ENCODE measurements around the gene MUCL3. TPM values are rescaled to one million over a fixed set of nuclear protein-coding genes. Genes with fewer than 3 reads are reported as not detected.
"Not testable (repeated sequence)": the region's sequence is repeated elsewhere in the genome, so short reads cannot be mapped to it uniquely, and the experiment has no call there.

The MUCL3 gene
- polyA plus RNA-seq, 3 donors: not detected

DNA sequence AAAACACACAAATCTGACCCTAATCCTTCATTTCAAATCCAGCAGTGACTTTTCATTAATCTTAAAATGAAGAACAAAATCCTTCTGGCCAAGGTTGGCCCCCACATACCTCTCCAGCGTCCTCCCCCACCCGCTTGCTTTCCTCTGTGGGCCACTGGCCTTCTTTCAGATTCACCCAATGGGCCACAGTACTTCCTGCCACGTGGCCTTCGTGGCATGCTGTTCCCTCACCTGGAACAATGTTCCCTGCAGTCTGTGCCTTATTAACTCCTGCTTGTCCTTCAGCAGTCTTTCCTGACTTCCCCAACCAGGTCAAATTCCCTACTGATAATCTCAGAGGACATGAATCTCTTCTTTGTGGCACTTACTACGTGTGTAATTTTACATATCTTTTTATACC is 38.1 kb upstream of the MUCL3 start:
- Mint-ChIP-seq H3K4me1 (peaks cover 5% of the 10 kb centered on the region), H3K9me3 (no peaks in the 10 kb centered on the region), H3K27ac (peak overlapping the region in 1 of 7 donors; percentile 4), H3K4me3 (no peak overlapping the region), H3K27me3 (ENCODE audit: low read depth in 3 of 3) (peaks cover 0 to 5% (median 2%) of the 10 kb centered on the region in 3 donors), H3K36me3 (peaks cover 0 to 2% of the 10 kb centered on the region in 2 donors)
- intact Hi-C loops (cut with micrococcal nuclease): no loop called here
- H3K36me3 ChIP-seq (replicated peaks in 1 of 2; ENCODE audit: control insufficient read depth in 1 of 2, insufficient read depth in 2 of 2, low read length in 2 of 2): no peaks in the 10 kb centered on the region
- no peaks in the 10 kb centered on the region for H3K9me3 ChIP-seq (replicated peaks in 1 of 2; ENCODE audit: control insufficient read depth in 1 of 2, insufficient read depth in 1 of 2, low read length in 2 of 2)
- H3K4me3 ChIP-seq (replicated peaks in 1 of 3; ENCODE audit: low read depth in 2 of 3, low read length in 3 of 3): no peak overlapping the region
- no peaks in the 10 kb centered on the region for H4K20me1 ChIP-seq (ENCODE audit: insufficient read depth, low read length)
- H3K27ac ChIP-seq (ENCODE audit: low read depth in 1 of 2, low read length in 2 of 2): no peak overlapping the region
- peaks cover 5% of the 10 kb centered on the region in 2 donors for H3K4me1 ChIP-seq (ENCODE audit: control insufficient read depth in 1 of 2, insufficient read depth in 2 of 2, low read length in 2 of 2)
- H3K4me2 ChIP-seq (replicated peaks; ENCODE audit: extremely low read depth, low read length, poor library complexity, severe bottlenecking): no peak overlapping the region
- no peaks in the 10 kb centered on the region for H3K27me3 ChIP-seq (ENCODE audit: control insufficient read depth in 2 of 2, insufficient read depth in 2 of 2, low read length in 2 of 2)
- 49% methylated on average over 4 of the region's 5 CpGs for WGBS (ENCODE audit: insufficient coverage)
- H3K9ac ChIP-seq (ENCODE audit: insufficient read depth, low read length, poor library complexity, severe bottlenecking): no peak overlapping the region
- H2AFZ ChIP-seq (ENCODE audit: insufficient read depth, low read depth, low read length, poor library complexity, severe bottlenecking): no peak overlapping the region
- TF ChIP-seq, protein P1, sequence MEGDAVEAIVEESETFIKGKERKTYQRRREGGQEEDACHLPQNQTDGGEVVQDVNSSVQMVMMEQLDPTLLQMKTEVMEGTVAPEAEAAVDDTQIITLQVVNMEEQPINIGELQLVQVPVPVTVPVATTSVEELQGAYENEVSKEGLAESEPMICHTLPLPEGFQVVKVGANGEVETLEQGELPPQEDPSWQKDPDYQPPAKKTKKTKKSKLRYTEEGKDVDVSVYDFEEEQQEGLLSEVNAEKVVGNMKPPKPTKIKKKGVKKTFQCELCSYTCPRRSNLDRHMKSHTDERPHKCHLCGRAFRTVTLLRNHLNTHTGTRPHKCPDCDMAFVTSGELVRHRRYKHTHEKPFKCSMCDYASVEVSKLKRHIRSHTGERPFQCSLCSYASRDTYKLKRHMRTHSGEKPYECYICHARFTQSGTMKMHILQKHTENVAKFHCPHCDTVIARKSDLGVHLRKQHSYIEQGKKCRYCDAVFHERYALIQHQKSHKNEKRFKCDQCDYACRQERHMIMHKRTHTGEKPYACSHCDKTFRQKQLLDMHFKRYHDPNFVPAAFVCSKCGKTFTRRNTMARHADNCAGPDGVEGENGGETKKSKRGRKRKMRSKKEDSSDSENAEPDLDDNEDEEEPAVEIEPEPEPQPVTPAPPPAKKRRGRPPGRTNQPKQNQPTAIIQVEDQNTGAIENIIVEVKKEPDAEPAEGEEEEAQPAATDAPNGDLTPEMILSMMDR (IDR thresholded peaks at IDR 0.05): no peak
- no peaks in the 10 kb centered on the region for H3K79me2 ChIP-seq (ENCODE audit: insufficient read depth, low read length)
- DNase-seq: no peak

DNA sequence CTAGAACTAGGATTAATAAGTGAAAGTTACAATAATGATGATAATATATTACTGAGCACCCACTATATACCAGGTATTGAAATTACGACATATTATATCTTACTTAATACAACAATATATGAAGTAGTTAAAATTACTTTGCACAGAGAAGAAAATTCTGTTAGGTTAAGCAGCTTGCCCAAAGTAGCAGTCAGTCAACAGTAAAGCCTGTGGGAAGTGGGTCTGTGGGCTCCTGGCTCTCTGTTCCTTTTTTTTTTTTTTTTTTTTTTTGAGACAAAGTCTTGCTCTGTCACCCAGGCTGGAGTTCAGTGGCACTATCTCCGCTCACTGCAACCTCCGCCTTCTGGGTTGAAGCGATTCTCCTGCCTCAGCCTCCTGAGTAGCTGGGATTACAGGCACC is 37.5 kb upstream of the MUCL3 start:
- Mint-ChIP-seq H3K9me3 (no peaks in the 10 kb centered on the region), H3K36me3 (peaks cover 0 to 2% of the 10 kb centered on the region in 2 donors), H3K27ac (no peak overlapping the region), H3K27me3 (ENCODE audit: low read depth in 3 of 3) (peaks cover 0 to 3% (median 2%) of the 10 kb centered on the region in 3 donors), H3K4me1 (peaks cover 8% of the 10 kb centered on the region), H3K4me3 (no peak overlapping the region)
- H3K79me2 ChIP-seq (ENCODE audit: insufficient read depth, low read length): peaks cover 2% of the 10 kb centered on the region
- H3K4me3 ChIP-seq (replicated peaks in 1 of 3; ENCODE audit: low read depth in 2 of 3, low read length in 3 of 3): no peak overlapping the region
- no peaks in the 10 kb centered on the region for H3K27me3 ChIP-seq (ENCODE audit: control insufficient read depth in 2 of 2, insufficient read depth in 2 of 2, low read length in 2 of 2)
- H3K4me2 ChIP-seq (replicated peaks; ENCODE audit: extremely low read depth, low read length, poor library complexity, severe bottlenecking): no peak overlapping the region
- peaks cover 6 to 7% of the 10 kb centered on the region in 2 donors for H3K4me1 ChIP-seq (ENCODE audit: control insufficient read depth in 1 of 2, insufficient read depth in 2 of 2, low read length in 2 of 2)
- intact Hi-C loops (cut with micrococcal nuclease): no loop called here
- no peaks in the 10 kb centered on the region for H3K36me3 ChIP-seq (replicated peaks in 1 of 2; ENCODE audit: control insufficient read depth in 1 of 2, insufficient read depth in 2 of 2, low read length in 2 of 2)
- no peaks in the 10 kb centered on the region for H4K20me1 ChIP-seq (ENCODE audit: insufficient read depth, low read length)
- no CpG with 5 or more reads among the region's 4 CpGs for WGBS (ENCODE audit: insufficient coverage)
- H2AFZ ChIP-seq (ENCODE audit: insufficient read depth, low read depth, low read length, poor library complexity, severe bottlenecking): no peak overlapping the region
- H3K27ac ChIP-seq (ENCODE audit: low read depth in 1 of 2, low read length in 2 of 2): no peak overlapping the region
- TF ChIP-seq, protein P1 (IDR thresholded peaks at IDR 0.05): no peak
- H3K9ac ChIP-seq (ENCODE audit: insufficient read depth, low read length, poor library complexity, severe bottlenecking): no peak overlapping the region
- DNase-seq: no peak
- H3K9me3 ChIP-seq (replicated peaks in 1 of 2; ENCODE audit: control insufficient read depth in 1 of 2, insufficient read depth in 1 of 2, low read length in 2 of 2): no peaks in the 10 kb centered on the region

DNA sequence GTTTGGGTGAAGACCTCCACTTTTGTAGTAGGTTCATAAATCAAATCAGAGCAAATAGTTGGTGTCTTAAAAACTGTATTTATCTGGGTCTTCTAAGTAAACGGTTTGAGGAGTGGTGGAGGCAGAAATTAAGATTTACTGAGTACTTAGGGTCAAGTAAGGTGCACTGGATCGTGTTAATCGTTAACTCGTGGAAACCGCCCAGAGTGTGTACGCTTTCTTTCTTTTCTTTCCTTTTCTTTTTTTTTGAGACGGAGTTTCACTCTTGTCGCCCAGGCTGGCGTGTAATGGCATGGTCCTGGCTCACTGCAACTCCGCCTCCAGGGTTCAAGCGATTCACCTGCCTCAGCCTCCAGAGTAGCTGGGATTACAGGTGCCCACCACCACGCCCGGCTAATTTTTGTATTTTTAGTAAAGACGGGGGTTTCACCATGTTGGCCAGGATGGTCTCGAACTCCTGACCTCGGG is 33.4 kb upstream of the MUCL3 start:
- H3K9ac ChIP-seq (ENCODE audit: insufficient read depth, low read length, poor library complexity, severe bottlenecking); H3K27ac ChIP-seq (ENCODE audit: low read depth in 1 of 2, low read length in 2 of 2); H3K9me3 Mint-ChIP-seq: not testable (repeated sequence)

More for the DNA sequence above, 33.4 kb upstream of the MUCL3 start:
- H3K27me3 ChIP-seq (ENCODE audit: control insufficient read depth in 2 of 2, insufficient read depth in 2 of 2, low read length in 2 of 2); intact Hi-C loops (cut with micrococcal nuclease); DNase-seq; H4K20me1 ChIP-seq (ENCODE audit: insufficient read depth, low read length); H3K27me3 Mint-ChIP-seq (ENCODE audit: low read depth in 3 of 3); H3K9me3 ChIP-seq (replicated peaks in 1 of 2; ENCODE audit: control insufficient read depth in 1 of 2, insufficient read depth in 1 of 2, low read length in 2 of 2): not testable (repeated sequence)
- Histone ChIP-seq H3K79me2 (ENCODE audit: insufficient read depth, low read length) (peaks cover 14% of the 10 kb centered on the region), H3K4me2 (replicated peaks; ENCODE audit: extremely low read depth, low read length, poor library complexity, severe bottlenecking) (peak overlapping the region; percentile 90), H3K4me1 (ENCODE audit: control insufficient read depth in 1 of 2, insufficient read depth in 2 of 2, low read length in 2 of 2) (peaks cover 12 to 14% of the 10 kb centered on the region in 2 donors), H2AFZ (ENCODE audit: insufficient read depth, low read depth, low read length, poor library complexity, severe bottlenecking) (peak overlapping the region; percentile 93), H3K4me3 (replicated peaks in 1 of 3; ENCODE audit: low read depth in 2 of 3, low read length in 3 of 3) (peak overlapping the region; percentile 68 to 100 (median 79)), H3K36me3 (replicated peaks in 1 of 2; ENCODE audit: control insufficient read depth in 1 of 2, insufficient read depth in 2 of 2, low read length in 2 of 2) (peaks cover 18 to 28% of the 10 kb centered on the region in 2 donors)
- Mint-ChIP-seq H3K36me3 (peaks cover 17 to 24% of the 10 kb centered on the region in 2 donors), H3K4me1 (peaks cover 17% of the 10 kb centered on the region), H3K4me3 (peak overlapping the region; percentile 99), H3K27ac (peak overlapping the region in 1 of 7 donors; percentile 25)
- 67% methylated on average over 15 of the region's 16 CpGs for WGBS (ENCODE audit: insufficient coverage)
